Endothelial cell of umbilical vein (primary cell): ENCODE measurements around the gene TOGARAM2. TPM values are rescaled to one million over a fixed set of nuclear protein-coding genes. Genes with fewer than 3 reads are reported as not detected.

Source experiments
- BruUV-seq: library from RNA; stranded (reverse); fragments of 400-500 nt; replicated peaks from 2 replicates; lab custom pipeline; 2021; lab: Mats Ljungman, UMichigan
- CTCF ChIA-PET: fragments of 300-600, 350-600 bp; sonication (Branson Sonifier 250); formaldehyde crosslinking; loops from one replicate; lab custom pipeline; 2021; ENCODE audit warnings: antibody characterized with exemption, inconsistent platforms; lab: Charles Lee
- POLR2A ChIA-PET: fragments of 300-600, 350-600 bp; sonication (Branson Sonifier 250); formaldehyde crosslinking; loops from one replicate; lab custom pipeline; 2021; ENCODE audit warnings: antibody characterized with exemption, inconsistent platforms; lab: Charles Lee
- DNase-seq: peaks from one replicate; pipeline ENCODE4 v3.0.0-alpha.2; 2011; ENCODE audit warnings: low read depth, low spot score
- FAIRE-seq: peaks from 2 replicates; lab custom pipeline; 2011; peaks lifted over from hg19 to GRCh38; lab: Jason Lieb, UNC
- H2AFZ ChIP-seq: 2 replicates; pipeline ENCODE4 v1.6.0; 2012; ENCODE audit warnings: low read depth, low read length, control low read depth, inconsistent platforms
- H3K27ac ChIP-seq: 2 replicates; pipeline ENCODE4 v1.5.1; 2011; ENCODE audit warnings: low read depth, mild to moderate bottlenecking, control low read depth, low read length, moderate library complexity; ENCODE audit not compliant: insufficient read depth
- H3K27me3 ChIP-seq, 2 experiments: 2 replicates each; pipeline versions ENCODE4 v1.6.0 to v1.6.1; 2011; ENCODE audit warnings: low read length in 2 of 2, mixed read lengths in 1 of 2; ENCODE audit not compliant: control insufficient read depth in 2 of 2, insufficient read depth in 2 of 2
- H3K36me3 ChIP-seq, 2 experiments: 2 replicates in 1 of 2; 3 replicates in 1 of 2; pipeline ENCODE4 v1.5.1; 2011; ENCODE audit warnings: low read length in 2 of 2, mild to moderate bottlenecking in 1 of 2, moderate library complexity in 1 of 2; ENCODE audit not compliant: control insufficient read depth in 2 of 2, insufficient read depth in 2 of 2; ENCODE audit errors: extremely low read depth in 1 of 2
- H3K4me1 ChIP-seq: 3 replicates; pipeline ENCODE4 v1.5.1; 2011; ENCODE audit warnings: mild to moderate bottlenecking, low read length; ENCODE audit not compliant: control insufficient read depth, insufficient read depth; ENCODE audit errors: extremely low read depth
- H3K4me2 ChIP-seq: 2 replicates; pipeline ENCODE4 v1.6.1; 2011; ENCODE audit warnings: low read length, control low read depth, mixed read lengths; ENCODE audit not compliant: insufficient read depth
- H3K4me3 ChIP-seq, 3 experiments: fragments of 200-600 bp in 1 of 3; sonication (generic), shearing (Covaris generic) in 1 of 3; replicated peaks in 1 of 3; 2 replicates each; pipeline ENCODE4 v1.5.1; 2011 to 2016; ENCODE audit warnings: control low read depth in 3 of 3, low read length in 3 of 3, mild to moderate bottlenecking in 2 of 3, inconsistent platforms in 1 of 3, low read depth in 1 of 3, moderate library complexity in 1 of 3; ENCODE audit not compliant: insufficient read depth in 1 of 3
- H3K79me2 ChIP-seq: 2 replicates; pipeline ENCODE4 v1.6.0; 2012; ENCODE audit warnings: low read length, inconsistent platforms; ENCODE audit not compliant: control insufficient read depth, insufficient read depth
- H3K9ac ChIP-seq: replicated peaks from 2 replicates; pipeline ENCODE3; 2011; ENCODE audit warnings: low read length, control low read depth; ENCODE audit not compliant: insufficient read depth; ENCODE audit errors: extremely low read depth
- H3K9me1 ChIP-seq: replicated peaks from 3 replicates; pipeline ENCODE4 v1.6.0; 2011; ENCODE audit warnings: mild to moderate bottlenecking, low read length; ENCODE audit not compliant: control insufficient read depth, insufficient read depth; ENCODE audit errors: extremely low read depth
- H3K9me3 ChIP-seq: replicated peaks from 2 replicates; pipeline ENCODE4 v1.5.1; 2012; ENCODE audit warnings: low read length, inconsistent platforms; ENCODE audit not compliant: control insufficient read depth, insufficient read depth
- H4K20me1 ChIP-seq: replicated peaks from 2 replicates; pipeline ENCODE3; 2011; ENCODE audit warnings: mild to moderate bottlenecking, low read length; ENCODE audit not compliant: control insufficient read depth, insufficient read depth; ENCODE audit errors: extremely low read depth
- EZH2 ChIP-seq: IDR thresholded peaks from 2 replicates; pipeline ENCODE4 v1.6.1; 2012; ENCODE audit warnings: borderline replicate concordance, low read depth, mild to moderate bottlenecking, moderate library complexity, low read length, inconsistent platforms; ENCODE audit not compliant: severe bottlenecking
- FOS ChIP-seq: IDR thresholded peaks from 2 replicates; pipeline ENCODE4 v1.6.1; 2011; ENCODE audit warnings: mild to moderate bottlenecking, low read length, moderate library complexity, borderline replicate concordance; ENCODE audit not compliant: insufficient read depth
- GATA2 ChIP-seq: IDR thresholded peaks from 2 replicates; pipeline ENCODE4 v1.7.0; 2011; ENCODE audit warnings: low read depth, mild to moderate bottlenecking, moderate library complexity, mixed read lengths, low read length; ENCODE audit not compliant: insufficient read length, insufficient read depth
- JUN ChIP-seq: IDR thresholded peaks from 2 replicates; pipeline ENCODE4 v1.6.1; 2011; ENCODE audit warnings: borderline replicate concordance, low read depth; ENCODE audit not compliant: insufficient read length, insufficient read depth
- MYC ChIP-seq: IDR thresholded peaks from one replicate; pipeline ENCODE4 v1.6.1; 2011; ENCODE audit warnings: mild to moderate bottlenecking, low read depth, low read length
- POLR2A ChIP-seq: IDR thresholded peaks from 2 replicates; pipeline ENCODE4 v1.6.1; 2012; ENCODE audit warnings: low read depth, mild to moderate bottlenecking, control low read depth, low read length
- POLR2AphosphoS5 ChIP-seq: IDR thresholded peaks from 2 replicates; pipeline ENCODE4 v1.6.1; 2012; ENCODE audit warnings: low read depth, mild to moderate bottlenecking, control low read depth, low read length, moderate library complexity; ENCODE audit not compliant: insufficient read depth
- dilution Hi-C: fragments of 300-500 bp; cut with MboI; formaldehyde crosslinking; loops from one replicate; pipeline ENCODE4 v1.15.0; 2019; ENCODE audit warnings: low sequenced_read_pairs; ENCODE audit not compliant: extremely low pct_ligation_motif_present
- intact Hi-C: fragments of 100-400 bp; cut with micrococcal nuclease; formaldehyde crosslinking; loops from one replicate; pipeline ENCODE4 v1.10.0; 2022
- polyA plus RNA-seq, 4 experiments: library from polyadenylated mRNA; depleted of rRNA in 3 of 4; stranded (reverse) in 3 of 4; unstranded in 1 of 4; fragments of >200 nt; gene quantifications; 2 replicates each; pipeline versions ENCODE4 v1.2.1 to v1.2.3, GENCODE V29; 2011 to 2012; ENCODE audit warnings: missing spikeins in 1 of 4
- total RNA-seq: library from RNA; stranded (reverse); gene quantifications from 2 replicates; pipeline ENCODE4 v1.2.3, GENCODE V29; 2021
- TF ChIP-seq, protein P1 (sequence below): IDR thresholded peaks from 2 replicates; pipeline ENCODE4 v1.6.1; 2011; ENCODE audit not compliant: insufficient read depth, insufficient read length
- TF ChIP-seq, protein P2 (sequence below), 2 donors: IDR thresholded peaks; 1 replicate in 1 of 2; 2 replicates in 1 of 2; pipeline ENCODE4 v1.5.1; 2011; ENCODE audit warnings: low read length in 2 of 2, mild to moderate bottlenecking in 2 of 2, moderate library complexity in 2 of 2, control low read depth in 1 of 2, inconsistent platforms in 1 of 2, low read depth in 1 of 2; ENCODE audit not compliant: insufficient read depth in 1 of 2; ENCODE audit errors: extremely low read depth in 1 of 2

Gene TOGARAM2
- total and polyA plus RNA-seq, 2 donors (not counting 3 experiments of a cell fraction or from before 2014, with no cell fraction given) = not detected

DNA sequence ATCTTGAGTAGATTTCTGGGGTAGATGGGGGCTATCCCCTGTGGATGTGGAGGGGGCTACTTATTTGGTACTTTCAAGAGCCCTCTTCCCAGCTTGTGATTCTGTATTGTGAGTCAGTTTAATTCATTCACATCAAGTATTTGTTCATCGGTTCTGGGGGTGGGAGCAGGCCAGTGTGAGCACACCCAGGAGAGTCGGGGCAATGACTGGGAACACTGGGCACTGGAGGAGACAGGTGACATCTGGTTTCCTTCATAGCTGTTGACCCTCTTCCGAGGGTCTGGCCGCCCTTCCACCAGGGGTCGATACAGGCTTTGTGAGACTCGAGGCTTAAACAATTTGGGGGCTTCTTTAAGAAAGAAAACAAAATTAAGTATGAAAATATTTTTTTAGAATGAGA, 2.5 kb upstream of the TOGARAM2 start:
- no peaks in the 10 kb centered on the region for H3K4me1 ChIP-seq
- intact Hi-C loops (no loop called here), dilution Hi-C loops (no loop called here)
- no peak for DNase-seq
- H3K9ac ChIP-seq = no peak overlapping the region
- no peaks in the 10 kb centered on the region for H3K36me3 ChIP-seq
- no peak overlapping the region for H3K27ac ChIP-seq
- H3K9me3 ChIP-seq = no peaks in the 10 kb centered on the region
- no peak for FAIRE-seq
- no peak overlapping the region for H2AFZ ChIP-seq
- no peak for TF ChIP-seq POLR2AphosphoS5
- TF ChIP-seq EZH2 = no peak
- TF ChIP-seq, protein P1, sequence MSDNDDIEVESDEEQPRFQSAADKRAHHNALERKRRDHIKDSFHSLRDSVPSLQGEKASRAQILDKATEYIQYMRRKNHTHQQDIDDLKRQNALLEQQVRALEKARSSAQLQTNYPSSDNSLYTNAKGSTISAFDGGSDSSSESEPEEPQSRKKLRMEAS = no peak
- TF ChIP-seq POLR2A = no peak
- TF ChIP-seq, protein P2, sequence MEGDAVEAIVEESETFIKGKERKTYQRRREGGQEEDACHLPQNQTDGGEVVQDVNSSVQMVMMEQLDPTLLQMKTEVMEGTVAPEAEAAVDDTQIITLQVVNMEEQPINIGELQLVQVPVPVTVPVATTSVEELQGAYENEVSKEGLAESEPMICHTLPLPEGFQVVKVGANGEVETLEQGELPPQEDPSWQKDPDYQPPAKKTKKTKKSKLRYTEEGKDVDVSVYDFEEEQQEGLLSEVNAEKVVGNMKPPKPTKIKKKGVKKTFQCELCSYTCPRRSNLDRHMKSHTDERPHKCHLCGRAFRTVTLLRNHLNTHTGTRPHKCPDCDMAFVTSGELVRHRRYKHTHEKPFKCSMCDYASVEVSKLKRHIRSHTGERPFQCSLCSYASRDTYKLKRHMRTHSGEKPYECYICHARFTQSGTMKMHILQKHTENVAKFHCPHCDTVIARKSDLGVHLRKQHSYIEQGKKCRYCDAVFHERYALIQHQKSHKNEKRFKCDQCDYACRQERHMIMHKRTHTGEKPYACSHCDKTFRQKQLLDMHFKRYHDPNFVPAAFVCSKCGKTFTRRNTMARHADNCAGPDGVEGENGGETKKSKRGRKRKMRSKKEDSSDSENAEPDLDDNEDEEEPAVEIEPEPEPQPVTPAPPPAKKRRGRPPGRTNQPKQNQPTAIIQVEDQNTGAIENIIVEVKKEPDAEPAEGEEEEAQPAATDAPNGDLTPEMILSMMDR (IDR thresholded peaks at IDR 0.05; ENCODE audit: extremely low read depth in 1 of 2, insufficient read depth in 1 of 2, low read depth in 1 of 2, low read length in 2 of 2) = no peak
- no peak for TF ChIP-seq MYC
- no peak for TF ChIP-seq GATA2
- no peak for TF ChIP-seq FOS
- no peak for TF ChIP-seq JUN
- no peaks in the 10 kb centered on the region for H4K20me1 ChIP-seq
- H3K4me2 ChIP-seq = no peak overlapping the region
- no peak overlapping the region for H3K4me3 ChIP-seq
- no peaks in the 10 kb centered on the region for H3K9me1 ChIP-seq
- no TSS peak for BruUV-seq
- H3K79me2 ChIP-seq = no peaks in the 10 kb centered on the region
- POLR2A ChIA-PET = interaction anchor here (0.5 kb wide), 1 partner anchor 14 kb away, joined by 3 read pairs; no protein-coding TSS in a partner anchor
- no peaks in the 10 kb centered on the region for H3K27me3 ChIP-seq
- CTCF ChIA-PET = interaction anchor here (0.9 kb wide), 1 partner anchor 46 kb away, joined by 3 read pairs; no protein-coding TSS in a partner anchor
